Esophagus muscularis mucosa (tissue), 4 donors: ENCODE measurements around the gene COL6A3. TPM values are rescaled to one million over a fixed set of nuclear protein-coding genes. Genes with fewer than 3 reads are reported as not detected.

ENCODE experiments used
- DNase-seq: peaks from one replicate; pipeline ENCODE4 v3.0.0-alpha.2; 2017; ENCODE audit errors: extremely low spot score
- H3K27ac ChIP-seq, 4 donors: fragments of 200-600 bp; sonication (generic); replicated peaks in 1 of 4; 1 replicate in 3 of 4; 2 replicates in 1 of 4; pipeline ENCODE4 v1.5.1; 2016 to 2019; ENCODE audit warnings: mild to moderate bottlenecking in 1 of 4
- H3K27me3 ChIP-seq, 4 donors: fragments of 200-600 bp; sonication (generic); one replicate each; pipeline versions ENCODE4 v1.5.1 to v1.6.0; 2016 to 2019
- H3K36me3 ChIP-seq, 4 donors: fragments of 200-600 bp; sonication (generic); one replicate each; pipeline ENCODE4 v1.5.1; 2016 to 2019
- H3K4me1 ChIP-seq, 4 donors: fragments of 200-600 bp; sonication (generic); one replicate each; pipeline ENCODE4 v1.5.1; 2016 to 2019
- H3K4me3 ChIP-seq, 4 donors: fragments of 200-600 bp; sonication (generic); 1 replicate in 2 of 4; 2 replicates in 2 of 4; pipeline ENCODE4 v1.5.1; 2016 to 2019; ENCODE audit warnings: mild to moderate bottlenecking in 4 of 4, moderate library complexity in 1 of 4
- H3K9me3 ChIP-seq, 4 donors: fragments of 200-600 bp; sonication (generic); 1 replicate in 3 of 4; 2 replicates in 1 of 4; pipeline ENCODE4 v1.5.1; 2016 to 2019
- EP300 ChIP-seq: sonication (generic); formaldehyde crosslinking; IDR thresholded peaks from one replicate; pipeline ENCODE4 v1.6.1; 2017; ENCODE audit warnings: antibody characterized with exemption
- POLR2A ChIP-seq: fragments of 450-650 bp; IDR thresholded peaks from one replicate; pipeline ENCODE4 v1.6.1; 2017; ENCODE audit warnings: antibody characterized with exemption, moderate library complexity, mild to moderate bottlenecking, low read depth
- POLR2AphosphoS5 ChIP-seq, 2 donors: sonication (generic); formaldehyde crosslinking; IDR thresholded peaks; one replicate each; pipeline ENCODE4 v1.6.1; 2017; ENCODE audit warnings: antibody characterized with exemption in 2 of 2
- WGBS: methylation state at CpG from one replicate; pipeline ENCODE4 v1.1.5; 2018; 5-methylcytosine and 5-hydroxymethylcytosine counted together
- intact Hi-C: fragments of 100-400 bp; cut with DNase I; formaldehyde crosslinking; loops from one replicate; pipeline ENCODE4 v1.15.1; 2023
- total RNA-seq, 4 donors: library from RNA; depleted of rRNA; stranded (reverse); fragments of >200 nt; gene quantifications; one replicate each; pipeline versions ENCODE4 v1.1.0 to v1.2.1, GENCODE V29; 2016
- TF ChIP-seq, protein P1 (sequence below), 3 experiments: fragments of 200-600 bp in 2 of 3; fragments of 450-650 bp in 1 of 3; sonication (generic) in 2 of 3; IDR thresholded peaks; one replicate each; pipeline ENCODE4 v1.5.1; 2017 to 2019; ENCODE audit warnings: antibody characterized with exemption in 3 of 3, mild to moderate bottlenecking in 2 of 3, moderate library complexity in 1 of 3

COL6A3 gene
- total RNA-seq, 4 donors from 2014 or later = 96.2 to 350 (median 192) TPM

DNA sequence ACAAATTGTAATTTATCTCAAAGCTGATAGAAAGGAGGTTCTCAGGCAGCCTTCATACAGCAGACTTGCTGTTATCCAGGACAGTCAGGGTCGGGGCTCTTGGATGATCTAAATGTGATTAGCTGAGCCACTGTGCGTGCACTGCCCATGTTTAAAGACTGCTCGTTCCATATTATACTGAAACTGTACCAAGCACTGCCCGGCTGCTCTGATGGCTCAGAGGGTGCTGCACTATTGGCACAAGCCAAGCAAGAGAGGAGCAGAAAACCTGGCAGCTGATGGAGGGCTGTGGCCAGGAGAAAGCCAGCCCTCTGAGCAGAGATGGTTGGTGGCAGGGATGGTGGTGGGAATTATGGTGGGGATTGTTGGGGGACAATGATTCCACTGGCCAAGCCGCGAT is 63.4 kb downstream of the COL6A3 start:
- Histone ChIP-seq H3K36me3 (peaks cover 3 to 38% (median 21%) of the 10 kb centered on the region in 4 donors), H3K4me1 (peaks cover 0 to 58% (median 50%) of the 10 kb centered on the region in 4 donors), H3K27me3 (no peaks in the 10 kb centered on the region), H3K4me3 (no peak overlapping the region), H3K27ac (peak overlapping the region; percentile 32 to 78 (median 56)), H3K9me3 (no peaks in the 10 kb centered on the region)
- TF ChIP-seq POLR2A (no peak), EP300 (no peak), POLR2AphosphoS5 (IDR thresholded peaks at IDR 0.05) (no peak)
- TF ChIP-seq, protein P1, sequence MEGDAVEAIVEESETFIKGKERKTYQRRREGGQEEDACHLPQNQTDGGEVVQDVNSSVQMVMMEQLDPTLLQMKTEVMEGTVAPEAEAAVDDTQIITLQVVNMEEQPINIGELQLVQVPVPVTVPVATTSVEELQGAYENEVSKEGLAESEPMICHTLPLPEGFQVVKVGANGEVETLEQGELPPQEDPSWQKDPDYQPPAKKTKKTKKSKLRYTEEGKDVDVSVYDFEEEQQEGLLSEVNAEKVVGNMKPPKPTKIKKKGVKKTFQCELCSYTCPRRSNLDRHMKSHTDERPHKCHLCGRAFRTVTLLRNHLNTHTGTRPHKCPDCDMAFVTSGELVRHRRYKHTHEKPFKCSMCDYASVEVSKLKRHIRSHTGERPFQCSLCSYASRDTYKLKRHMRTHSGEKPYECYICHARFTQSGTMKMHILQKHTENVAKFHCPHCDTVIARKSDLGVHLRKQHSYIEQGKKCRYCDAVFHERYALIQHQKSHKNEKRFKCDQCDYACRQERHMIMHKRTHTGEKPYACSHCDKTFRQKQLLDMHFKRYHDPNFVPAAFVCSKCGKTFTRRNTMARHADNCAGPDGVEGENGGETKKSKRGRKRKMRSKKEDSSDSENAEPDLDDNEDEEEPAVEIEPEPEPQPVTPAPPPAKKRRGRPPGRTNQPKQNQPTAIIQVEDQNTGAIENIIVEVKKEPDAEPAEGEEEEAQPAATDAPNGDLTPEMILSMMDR (IDR thresholded peaks at IDR 0.05) = no peak
- intact Hi-C loops = no loop called here
- no peak for DNase-seq
- WGBS = 75% methylated on average over 6 of the region's 6 CpGs

DNA sequence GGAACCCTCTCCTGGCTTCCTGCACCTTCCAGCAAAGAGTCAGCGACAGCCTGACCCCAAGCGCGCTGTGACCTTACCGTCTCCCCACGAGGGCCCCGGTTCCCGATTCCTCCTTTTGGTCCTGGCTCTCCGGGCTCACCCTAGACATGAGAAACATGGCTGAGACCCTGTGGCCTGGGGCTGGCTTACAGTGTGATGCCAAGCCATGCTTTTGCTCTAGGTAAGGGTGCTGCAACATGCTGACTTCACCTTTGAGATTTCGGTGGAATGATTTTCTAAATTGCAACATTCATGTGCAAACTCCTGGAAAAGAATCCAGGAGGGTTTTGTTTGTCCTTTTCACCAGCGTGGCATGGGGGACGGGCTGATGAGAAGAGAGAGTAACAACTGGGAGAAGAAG is 63.9 kb downstream of the COL6A3 start:
- no peaks in the 10 kb centered on the region for H3K9me3 ChIP-seq
- H3K27me3 ChIP-seq = no peaks in the 10 kb centered on the region
- H3K4me1 ChIP-seq = peaks cover 0 to 52% (median 44%) of the 10 kb centered on the region in 4 donors
- DNase-seq = no peak
- peaks cover 3 to 43% (median 24%) of the 10 kb centered on the region in 4 donors for H3K36me3 ChIP-seq
- TF ChIP-seq, protein P1 (IDR thresholded peaks at IDR 0.05) = no peak
- TF ChIP-seq EP300 (no peak), POLR2AphosphoS5 (IDR thresholded peaks at IDR 0.05) (no peak), POLR2A (no peak)
- peak overlapping the region; percentile 32 to 78 (median 56) for H3K27ac ChIP-seq
- H3K4me3 ChIP-seq = no peak overlapping the region
- WGBS = 90% methylated on average over 11 of the region's 11 CpGs
- intact Hi-C loops = no loop called here

DNA sequence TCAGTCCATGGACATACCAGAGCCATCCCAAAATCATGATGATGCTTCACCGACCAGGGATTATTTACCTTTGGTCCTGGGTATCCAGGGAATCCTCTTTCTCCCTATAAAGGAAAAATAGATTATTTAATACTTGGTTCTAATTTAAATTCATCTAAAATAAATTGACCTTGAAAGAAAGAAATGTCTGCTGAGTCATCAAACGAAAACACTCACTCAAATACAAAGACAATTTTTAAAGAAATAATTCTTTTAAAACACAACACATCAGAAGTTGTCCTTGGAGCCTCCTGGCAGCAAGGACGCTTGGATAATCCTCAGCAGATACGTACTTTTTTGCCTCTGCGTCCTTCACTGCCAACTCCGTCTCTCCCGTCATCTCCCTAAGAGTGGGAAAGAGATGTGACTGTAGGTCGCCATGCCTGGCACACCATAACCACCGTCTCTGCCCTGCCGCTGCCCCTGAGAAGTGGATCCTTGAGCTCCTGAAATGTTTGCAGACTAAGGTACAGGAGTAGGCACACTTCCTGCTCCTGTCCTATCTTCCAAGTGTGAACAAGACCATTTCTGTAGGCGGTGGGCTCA is 65.6 kb downstream of the COL6A3 start:
- peak overlapping the region; percentile 32 to 78 (median 46) for H3K27ac ChIP-seq
- TF ChIP-seq POLR2A (no peak), POLR2AphosphoS5 (IDR thresholded peaks at IDR 0.05) (no peak), EP300 (no peak)
- TF ChIP-seq, protein P1 (IDR thresholded peaks at IDR 0.05) = no peak
- intact Hi-C loops = no loop called here
- no peak overlapping the region for H3K4me3 ChIP-seq
- H3K27me3 ChIP-seq = no peaks in the 10 kb centered on the region
- peaks cover 0 to 35% (median 27%) of the 10 kb centered on the region in 4 donors for H3K4me1 ChIP-seq
- DNase-seq = no peak
- peaks cover 10 to 58% (median 37%) of the 10 kb centered on the region in 4 donors for H3K36me3 ChIP-seq
- 85% methylated on average over 11 of the region's 11 CpGs for WGBS
- no peaks in the 10 kb centered on the region for H3K9me3 ChIP-seq

DNA sequence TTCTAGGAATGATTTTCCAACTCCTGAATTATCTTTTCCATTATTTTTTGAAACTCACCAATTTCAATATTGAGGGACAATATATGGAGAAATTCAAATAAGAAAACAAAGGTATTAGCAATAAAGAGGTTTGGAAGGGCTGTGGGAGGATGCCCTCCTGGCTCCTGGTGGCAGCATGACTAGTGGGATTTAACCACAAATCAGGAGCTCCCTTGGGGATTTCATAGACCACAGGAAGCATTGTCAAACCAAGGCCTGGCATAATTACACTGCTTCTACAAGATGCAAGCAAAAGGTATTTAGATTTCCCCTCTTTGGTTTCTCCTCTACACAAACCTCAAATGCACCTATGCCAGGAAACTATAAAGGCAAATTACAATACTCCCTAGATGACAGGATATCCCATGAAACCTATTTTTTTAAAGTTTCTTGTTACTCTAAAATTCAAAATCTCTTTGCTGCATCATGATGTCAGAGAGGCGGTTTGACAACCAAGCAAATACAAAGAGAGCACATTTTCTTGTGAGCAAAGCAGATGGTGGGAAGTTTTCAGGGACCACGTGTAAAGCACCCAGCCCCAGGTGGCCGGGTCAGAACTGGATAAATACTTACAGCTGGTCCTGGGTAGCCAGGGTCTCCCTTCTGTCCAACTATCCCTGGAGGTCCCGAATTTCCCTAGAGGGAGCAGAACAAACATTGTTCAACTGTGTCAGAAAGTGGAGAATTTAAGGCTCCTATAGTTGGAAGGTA is 67.9 kb downstream of the COL6A3 start:
- Histone ChIP-seq H3K4me3 (no peak overlapping the region), H3K27ac (peak overlapping the region; percentile 4 to 55 (median 20)), H3K9me3 (no peaks in the 10 kb centered on the region), H3K4me1 (peaks cover 0 to 21% (median 13%) of the 10 kb centered on the region in 4 donors), H3K36me3 (peaks cover 10 to 69% (median 41%) of the 10 kb centered on the region in 4 donors), H3K27me3 (no peaks in the 10 kb centered on the region)
- TF ChIP-seq EP300 (no peak), POLR2AphosphoS5 (IDR thresholded peaks at IDR 0.05) (no peak), POLR2A (no peak)
- TF ChIP-seq, protein P1 (IDR thresholded peaks at IDR 0.05) = no peak
- 75% methylated on average over 4 of the region's 4 CpGs for WGBS
- intact Hi-C loops = no loop called here
- no peak for DNase-seq
